ENCODE data around the gene PLA2G5.

Gene PLA2G5

DNA sequence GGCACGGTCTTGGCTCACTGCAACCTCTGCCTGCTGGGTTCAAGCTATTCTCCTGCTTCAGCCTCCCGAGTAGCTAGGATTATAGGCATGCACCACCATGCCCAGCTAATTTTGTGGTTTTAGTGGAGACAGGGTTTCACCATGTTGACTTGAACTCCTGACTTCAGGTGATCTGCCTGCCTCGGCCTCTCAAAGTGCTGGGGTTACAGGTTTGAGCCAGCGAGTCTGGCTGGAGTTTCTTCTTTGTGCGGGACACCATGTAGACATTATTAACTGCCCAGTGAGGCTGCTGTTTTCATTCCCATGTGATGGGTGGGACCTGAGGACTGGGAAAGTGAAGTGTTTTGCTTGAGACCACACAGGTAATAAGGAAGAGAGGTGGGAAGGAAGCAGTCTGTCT lies 23.3 kb downstream of the PLA2G5 start:
- no peak for DNase-seq

DNA sequence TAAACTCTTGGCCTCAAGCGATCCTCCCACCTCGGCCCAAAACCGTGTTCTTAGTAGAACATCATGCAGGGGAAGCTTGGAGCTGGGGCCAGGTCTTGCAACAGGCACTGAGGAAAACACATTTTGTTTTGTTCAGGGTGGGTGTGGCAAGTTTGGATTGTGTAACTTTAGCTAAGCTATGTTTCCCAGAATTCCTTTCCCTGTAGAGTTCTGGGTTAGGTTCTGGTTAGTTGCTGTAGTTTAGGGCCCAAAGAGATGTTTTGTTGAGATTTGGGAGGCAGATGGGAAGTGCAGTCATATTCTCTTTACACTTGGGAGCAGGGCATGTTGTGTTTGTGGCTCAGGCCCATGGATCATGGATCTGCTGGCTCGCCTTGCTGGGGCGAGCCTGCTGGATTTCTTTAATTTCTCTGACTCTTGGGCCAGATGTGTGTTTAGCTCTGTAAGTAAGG lies 24.0 kb downstream of the PLA2G5 start:
- DNase-seq: no peak

DNA sequence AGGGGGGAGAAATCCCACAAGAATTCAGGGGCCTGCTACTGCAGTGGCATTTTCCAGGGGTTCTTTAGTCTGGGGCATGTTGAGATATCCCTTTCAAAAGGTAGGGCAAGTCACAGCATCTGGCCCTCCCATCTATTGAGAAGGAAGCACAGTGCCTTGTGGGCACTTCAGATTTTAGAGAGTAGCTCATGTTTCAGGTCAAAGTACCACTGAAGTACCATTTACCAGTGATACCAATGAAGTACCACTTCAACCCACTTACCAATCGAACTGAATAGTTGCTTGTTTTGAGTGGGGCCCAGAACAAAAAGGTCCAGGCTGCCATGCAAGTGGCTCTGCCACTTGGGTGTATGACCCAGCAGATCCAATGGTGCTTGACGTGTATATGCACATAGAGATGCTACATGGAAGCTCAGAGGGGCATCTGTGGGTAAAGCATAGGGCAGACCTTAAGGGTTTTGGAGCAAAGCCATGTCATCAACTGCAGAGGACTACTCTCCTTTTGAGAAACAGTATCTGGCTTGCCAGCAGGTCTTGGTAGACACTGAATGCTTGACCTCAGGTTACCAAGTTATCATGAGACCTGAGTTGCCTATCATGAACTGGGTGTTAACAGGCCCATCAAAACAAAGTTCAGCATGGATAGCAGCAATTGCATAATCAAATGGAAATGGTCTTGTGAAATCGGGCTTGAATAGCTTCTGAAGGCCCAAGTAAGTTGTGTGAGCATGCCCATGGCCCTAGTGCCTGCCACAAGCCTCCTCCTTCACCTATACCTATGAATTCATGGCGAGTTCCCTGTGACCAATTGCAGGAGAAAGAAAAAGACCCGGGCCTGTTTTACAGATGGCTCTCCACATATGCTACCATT lies 25.8 kb downstream of the PLA2G5 start:
- no peak for DNase-seq

DNA sequence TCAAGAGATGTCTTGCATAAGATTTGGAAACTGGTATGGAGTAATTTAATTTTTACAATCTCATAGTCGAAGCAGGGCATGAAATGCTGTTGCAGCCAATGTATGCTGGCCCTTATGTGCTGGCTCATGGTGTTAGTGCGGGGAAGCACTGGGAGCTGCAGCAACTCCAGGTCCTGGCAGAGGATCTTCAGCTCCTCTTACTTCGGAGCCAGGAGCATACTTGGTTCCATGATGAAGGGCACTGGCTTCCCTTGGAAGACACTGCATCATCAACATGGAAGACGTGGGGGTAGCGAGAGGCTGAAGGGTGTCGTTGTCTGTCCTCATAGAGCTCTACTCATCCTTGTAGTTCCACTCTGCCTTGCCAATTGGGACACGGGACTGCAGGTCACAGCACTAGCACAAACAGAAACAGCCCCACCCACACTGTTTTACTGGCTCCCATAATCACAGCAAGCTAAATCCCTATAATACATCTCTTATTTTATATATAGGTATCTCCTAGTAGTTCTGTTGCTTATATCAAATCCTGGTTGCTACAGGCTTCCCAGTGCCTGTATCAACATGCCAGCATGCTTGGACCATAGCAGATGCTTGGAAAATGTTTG lies 26.9 kb downstream of the PLA2G5 start:
- DNase-seq: no peak

DNA sequence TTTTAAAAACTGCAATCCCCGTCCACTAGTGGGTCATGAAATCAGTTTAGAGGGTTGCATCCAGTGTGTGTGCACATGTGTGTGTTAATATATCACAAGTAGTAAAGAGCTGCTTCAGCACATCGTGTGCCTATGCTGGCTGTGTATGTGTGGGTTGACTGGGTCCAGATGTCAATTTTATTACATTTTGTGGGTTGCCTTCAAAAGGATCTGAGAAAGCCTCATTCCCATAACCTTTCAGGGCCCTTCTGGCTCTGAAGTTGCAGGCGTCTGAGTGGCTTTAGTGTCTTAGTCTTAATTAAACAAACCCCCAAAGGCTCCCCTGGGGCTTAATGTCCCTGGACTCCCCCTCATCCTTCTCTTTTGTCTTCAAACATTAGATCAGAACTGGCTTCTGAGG lies 29.5 kb downstream of the PLA2G5 start:
- DNase-seq: no peak

DNA sequence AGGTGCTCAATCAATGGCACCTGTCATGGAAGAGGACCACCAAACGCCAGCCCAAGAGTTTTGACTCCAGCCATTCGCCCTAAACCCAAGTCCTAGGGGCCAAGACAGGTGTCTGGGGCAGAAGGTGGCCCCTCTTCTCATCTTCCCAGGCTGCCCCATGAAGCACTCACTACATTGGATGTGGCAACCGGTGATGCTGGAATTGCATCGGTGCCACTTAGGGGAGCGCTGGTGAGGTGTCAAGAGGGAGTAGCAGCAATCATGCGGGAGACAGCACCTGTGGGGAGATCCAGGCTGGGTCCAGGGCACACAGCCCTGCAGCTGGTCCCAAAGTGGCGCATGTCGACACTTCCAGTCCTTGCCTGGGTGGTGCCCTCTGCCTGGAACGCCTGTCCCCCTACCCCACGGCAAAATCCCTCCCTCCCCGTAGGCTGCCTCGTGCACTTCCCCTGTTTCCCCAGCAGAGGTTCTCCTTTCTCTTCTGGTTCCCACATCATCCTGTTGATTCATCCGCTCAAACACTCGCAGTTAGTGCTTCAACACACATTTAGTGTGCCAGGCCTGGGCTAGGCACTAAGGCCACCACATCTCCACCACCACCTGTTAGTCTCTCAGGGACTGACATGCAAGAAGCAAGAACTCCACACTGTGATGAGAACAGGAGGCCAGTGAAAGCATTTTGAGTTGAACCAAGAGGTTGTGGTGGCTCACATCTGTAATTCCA lies 30.8 kb downstream of the PLA2G5 start:
- DNase-seq: no peak

DNA sequence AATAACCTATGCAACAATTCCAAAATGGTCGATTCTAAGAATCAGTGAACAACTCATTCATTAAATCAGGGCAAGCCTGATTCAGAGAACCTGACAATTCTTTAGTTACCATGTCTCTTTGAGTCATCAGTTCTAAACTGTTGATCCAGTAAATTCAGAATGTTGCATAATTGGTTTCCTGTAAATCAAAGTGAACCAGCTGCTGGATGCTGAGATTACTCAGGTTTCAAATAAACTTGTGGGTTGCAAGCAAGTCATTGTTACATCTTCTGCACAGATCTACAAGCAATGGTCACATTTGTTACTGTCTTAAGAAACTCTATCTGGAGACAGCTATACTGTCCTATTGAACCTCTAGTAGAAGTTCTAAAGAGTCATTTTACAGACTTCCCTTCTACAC lies 32.9 kb downstream of the PLA2G5 start:
- DNase-seq: no peak

DNA sequence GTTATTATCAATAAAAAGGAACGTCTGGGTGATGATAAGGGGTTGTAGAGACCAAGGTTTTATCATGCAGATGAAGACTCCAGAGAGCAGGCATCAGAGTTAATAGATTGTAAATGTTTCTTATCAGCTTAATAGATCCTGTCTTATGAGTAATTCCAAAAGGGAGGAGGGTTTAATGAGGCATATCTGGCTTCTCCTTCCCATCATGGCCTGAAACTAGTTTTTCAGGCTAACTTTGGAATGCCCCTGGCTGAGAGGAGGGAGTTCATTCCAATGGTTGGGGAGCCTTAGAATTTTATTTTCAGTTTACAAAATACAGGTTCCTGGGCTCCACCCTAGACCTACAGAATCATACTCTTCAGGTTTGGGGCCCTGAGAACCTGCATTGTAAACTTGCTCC lies 35.9 kb downstream of the PLA2G5 start:
- DNase-seq: no peak

DNA sequence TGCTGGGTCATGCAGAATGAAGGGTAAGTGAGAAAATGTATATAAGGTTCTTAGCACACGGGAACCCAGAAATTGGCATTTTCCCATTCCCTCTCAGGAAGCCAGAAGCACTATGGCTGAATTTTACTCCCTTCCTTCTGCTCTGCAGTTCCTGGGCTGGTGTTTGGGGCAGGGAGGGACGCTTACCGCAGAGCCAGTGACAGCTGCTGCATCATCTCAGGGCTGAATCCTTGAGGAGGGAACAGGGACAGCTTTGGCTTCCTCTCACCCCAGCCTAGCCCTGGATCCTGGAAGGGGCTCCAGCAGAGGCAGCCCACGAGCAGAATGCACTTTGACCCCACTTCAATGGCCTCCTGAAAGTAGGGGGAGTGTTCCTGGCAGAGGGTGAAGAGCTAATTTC lies 37.4 kb downstream of the PLA2G5 start:
- no peak for DNase-seq

DNA sequence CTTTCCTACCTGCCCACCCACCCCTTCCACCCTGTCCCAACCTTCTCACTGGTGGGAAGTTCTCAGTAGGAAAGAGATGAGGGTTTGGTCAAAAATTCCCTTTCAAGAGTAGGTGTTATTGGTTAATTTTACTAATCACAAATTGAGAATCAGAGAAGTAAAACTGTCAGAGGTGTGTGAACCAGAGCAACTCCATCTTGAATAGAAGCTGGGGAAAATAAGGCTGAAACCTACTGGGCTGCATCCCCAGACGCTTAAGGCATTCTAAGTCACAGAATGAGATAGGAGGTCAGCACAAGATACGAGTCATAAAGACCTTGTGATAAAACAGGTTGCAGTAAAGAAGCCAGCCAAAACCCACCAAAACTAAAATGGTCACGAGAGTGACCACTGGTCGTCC lies 37.8 kb downstream of the PLA2G5 start:
- DNase-seq: no peak

DNA sequence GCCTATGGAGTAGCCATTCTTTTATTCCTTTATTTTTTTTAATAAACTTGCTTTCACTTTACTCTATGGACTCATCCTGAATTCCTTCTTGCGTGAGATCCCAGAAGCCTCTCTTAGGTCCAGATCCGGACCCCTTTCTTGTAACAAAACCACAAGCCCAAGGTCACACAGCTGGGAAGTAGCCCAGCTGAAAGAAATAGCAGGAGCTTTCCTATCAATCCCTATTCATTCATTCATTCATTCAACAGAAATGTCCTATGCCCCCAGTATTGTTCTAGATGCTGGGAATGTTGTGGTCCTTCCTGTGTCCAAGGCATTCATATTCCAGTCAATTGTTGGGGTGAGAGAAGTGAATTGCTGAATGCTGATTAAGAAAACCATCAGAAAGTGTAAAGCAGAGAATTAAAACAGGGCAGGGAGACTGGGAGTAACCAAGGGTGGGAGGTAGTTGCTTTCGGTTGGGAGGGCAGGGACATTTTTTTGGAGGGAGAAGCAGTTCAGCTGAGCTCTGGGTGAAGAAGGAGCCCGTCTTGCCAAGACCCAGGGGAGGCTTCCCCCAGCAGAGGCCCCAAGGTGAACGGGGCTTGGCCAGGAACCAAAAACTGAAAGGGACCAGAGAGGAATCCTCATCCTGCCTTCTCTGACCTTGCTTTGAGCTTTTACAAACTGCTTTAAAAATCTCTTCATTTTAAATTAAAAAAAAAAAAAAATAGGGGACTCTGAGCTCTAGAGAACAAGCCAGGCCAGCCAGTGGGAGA lies 38.6 kb downstream of the PLA2G5 start:
- DNase-seq: no peak

DNA sequence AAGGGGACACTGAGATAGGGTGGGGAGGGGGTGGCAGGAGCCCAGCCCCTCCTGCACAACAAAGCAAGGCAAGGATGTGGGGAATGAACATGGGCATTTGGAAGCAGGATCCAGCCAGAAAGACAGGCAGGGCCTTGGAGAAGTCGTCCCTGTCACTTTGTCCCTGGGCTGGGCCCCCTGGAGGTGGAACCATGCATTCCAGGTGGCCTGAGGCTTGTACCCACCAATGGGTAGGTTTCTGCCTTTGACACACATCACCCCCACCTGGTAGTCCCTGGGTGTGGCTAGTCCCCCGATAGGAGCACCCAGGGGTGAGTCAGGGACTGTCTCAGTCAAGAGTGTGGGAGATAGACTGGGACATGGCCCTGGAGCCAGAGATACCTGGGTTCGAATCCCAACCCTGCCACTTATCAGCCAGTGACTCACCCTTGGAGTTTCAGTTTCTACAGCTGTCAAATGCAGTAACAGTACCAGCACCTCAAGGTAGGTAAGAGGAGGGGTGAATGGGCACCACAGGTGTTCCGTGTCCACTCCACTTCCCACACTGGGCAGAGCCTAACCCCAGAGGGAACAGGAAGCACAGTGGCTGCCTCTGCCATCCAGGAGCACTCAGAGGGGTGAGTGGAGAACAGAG lies 39.3 kb downstream of the PLA2G5 start:
- no peak for DNase-seq

DNA sequence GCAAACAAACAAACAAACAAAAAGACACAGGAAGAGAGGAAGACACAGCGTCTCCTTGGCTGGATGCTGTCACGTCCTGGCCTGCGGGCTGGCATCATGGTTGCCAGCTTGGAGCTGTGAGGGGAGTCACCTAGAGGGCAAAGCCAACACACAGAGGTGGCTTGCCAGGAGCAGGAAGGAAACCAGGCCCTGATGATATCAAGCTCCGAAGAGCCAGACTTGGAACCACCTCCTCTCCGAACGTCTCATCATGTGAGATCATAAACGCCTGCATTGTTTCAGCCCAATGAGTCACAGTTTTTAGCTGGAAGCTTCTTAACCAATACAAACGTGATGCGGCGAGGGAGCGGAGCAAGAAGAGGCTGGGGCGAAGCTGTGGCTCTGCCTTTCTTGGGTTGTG lies 40.7 kb downstream of the PLA2G5 start:
- DNase-seq: no peak

DNA sequence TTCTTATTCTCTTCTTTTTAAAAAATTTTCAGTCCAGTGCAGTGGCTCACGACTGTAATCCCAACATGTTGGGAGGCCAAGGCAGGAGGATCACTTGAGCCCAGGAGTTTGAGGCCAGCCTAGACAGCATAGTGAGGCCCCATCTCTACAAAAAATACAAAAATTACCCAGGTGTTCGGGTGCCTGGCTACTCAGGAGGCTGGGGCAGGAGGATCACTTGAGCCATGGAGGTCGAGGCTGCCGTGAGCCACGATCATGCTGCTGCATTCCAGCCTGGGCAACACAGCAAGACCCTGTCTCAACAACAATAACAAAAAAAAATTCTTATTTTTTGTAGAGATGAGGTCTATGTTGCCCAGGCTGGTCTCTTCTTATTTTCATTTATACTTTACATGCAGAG lies 41.5 kb downstream of the PLA2G5 start:
- DNase-seq: no peak

DNA sequence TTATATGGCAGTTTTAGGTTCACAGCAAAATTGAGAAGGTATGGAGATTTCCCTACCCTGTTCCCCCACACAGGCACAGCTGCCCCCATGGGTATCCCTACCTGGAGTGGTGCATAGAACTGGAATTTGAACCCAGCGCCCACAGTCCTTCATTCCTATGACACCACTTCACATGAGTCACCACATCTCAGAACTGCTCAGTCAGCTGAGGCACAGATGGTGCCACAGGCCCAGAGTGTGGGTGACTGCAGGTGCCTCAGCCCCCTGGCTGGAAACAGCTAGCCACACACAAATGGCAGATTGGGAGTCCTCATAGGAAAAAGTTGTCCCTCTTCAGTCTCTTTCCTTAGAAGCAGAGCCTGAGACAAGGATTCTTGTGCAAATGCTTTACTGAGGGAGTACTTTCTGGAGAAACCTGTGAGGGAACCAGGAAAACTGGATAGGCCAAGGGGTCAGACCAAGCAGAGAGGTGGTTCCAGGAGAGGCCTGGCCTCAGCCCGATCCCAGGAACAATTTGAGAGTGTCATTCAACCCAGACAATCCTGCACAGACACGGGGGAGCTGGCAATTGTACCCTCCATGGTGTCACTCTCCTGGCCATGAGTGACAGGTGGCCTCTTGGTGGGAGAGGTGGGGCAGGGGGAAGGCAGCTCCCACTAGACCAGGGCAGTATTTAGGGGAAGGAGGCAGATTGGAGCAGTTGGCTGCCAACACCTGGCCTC lies 42.4 kb downstream of the PLA2G5 start:
- no peak for DNase-seq

DNA sequence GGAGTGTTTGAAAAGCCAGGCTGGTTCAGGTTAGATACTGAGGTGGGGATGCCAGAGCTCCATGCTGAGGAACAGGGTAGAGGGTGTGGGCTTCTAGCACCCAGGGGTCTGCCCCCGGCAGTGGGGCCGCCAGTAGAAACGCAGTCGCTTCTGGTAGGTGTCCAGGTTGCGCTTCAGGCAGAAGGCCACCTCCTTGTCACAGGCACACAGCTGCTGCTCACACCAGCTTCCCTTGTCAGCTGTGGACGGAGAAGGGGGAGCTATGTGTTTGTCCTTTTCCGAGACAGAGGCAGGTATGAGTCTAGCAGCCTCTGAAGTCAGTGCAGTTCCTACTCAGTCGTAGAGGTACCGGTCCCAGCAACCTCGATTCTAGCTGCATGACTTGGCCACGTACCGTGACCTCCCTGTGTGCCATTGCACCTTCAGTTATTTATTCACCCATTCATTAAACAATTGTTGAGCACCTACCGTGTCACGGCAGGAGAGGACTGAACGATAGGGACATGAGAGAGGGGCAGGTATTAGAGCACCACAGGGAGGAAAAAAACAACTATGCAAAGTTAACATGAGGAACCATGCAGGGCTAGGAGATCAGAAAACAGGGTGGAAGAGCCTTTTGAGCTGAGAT lies 44.1 kb downstream of the PLA2G5 start:
- no peak for DNase-seq

DNA sequence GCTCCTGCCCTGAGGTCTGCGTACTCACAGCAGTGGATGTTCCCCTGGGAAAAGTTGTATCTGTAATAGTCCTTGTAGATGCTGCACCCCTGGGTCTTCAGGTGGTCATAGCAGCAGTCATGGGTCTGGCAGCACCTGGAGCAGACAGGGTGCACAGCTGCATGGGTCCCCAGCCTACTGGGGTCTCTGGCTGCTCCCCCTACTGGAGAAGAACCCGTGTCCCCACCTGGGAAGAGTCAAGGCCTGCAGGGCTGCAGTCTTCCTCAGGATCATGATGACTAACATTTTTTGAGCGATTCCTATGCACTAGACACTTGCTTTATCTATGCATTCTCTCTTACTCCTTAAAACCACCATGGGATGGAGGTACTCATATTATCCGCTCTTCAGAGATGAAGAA lies 45.5 kb downstream of the PLA2G5 start:
- no peak for DNase-seq

DNA sequence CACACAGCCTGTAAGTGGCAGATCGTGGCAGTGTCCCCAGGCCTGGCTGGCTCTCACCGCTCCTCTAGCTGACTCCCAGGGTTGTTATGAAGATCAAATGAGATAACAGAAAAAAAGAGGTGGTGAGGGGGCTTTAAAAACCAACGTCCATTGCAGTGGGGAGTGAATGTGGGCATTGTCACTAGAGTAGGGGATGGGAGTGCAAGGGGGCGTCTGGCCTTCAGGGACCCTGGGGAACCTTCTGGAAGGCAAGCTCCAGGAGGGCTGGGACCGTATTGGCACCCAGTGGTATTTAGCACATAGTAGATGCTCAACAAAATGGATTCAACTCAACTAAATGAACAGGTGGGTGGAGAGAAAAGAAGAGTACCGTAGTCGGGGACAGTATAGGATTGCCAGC lies 45.9 kb downstream of the PLA2G5 start:
- no peak for DNase-seq

DNA sequence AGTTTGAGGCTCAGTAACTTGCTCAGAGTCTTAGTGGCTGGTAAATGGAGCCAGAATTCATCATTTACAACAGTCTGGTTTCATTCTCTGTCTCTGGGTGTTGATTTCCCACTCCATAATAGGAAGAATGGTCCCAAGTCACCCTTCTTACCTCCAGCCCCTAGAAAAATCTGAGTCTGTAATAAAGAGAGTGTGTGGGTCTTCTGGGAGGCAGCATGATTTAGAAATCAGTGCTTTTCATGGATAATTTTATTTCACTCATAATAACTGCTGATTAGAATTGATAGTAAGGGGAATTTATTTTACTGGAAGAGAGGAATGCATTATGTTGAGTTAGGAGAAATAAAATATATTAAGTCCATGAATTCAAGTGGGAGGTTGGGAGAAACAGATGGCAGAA lies 47.2 kb downstream of the PLA2G5 start:
- DNase-seq: no peak

DNA sequence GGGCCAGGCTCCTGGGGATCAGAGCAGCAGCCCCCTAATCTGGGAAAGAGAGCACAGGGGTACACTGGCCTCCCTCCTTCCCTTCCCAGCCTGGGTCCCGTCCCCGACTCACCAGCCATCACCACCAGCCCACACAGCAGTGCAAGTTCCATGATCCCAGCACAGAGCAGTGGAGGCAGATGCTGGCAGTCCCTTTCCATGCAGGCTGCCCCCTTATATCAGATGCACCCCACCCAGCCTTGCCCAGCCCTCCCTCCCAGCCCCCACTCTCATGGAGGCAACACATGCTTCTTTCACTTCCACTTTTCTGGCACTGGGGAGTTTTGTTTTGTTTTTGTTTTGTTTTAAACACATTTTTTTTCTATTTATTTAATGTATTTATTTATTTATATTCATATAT lies 49.4 kb downstream of the PLA2G5 start, which contains the start of gene PLA2G2D:
TSS of gene PLA2G2D (minus strand) at position 190 of the 400 bp plus-strand sequence. CDS start at position 152, 38 bp downstream.
- DNase-seq: no peak

DNA sequence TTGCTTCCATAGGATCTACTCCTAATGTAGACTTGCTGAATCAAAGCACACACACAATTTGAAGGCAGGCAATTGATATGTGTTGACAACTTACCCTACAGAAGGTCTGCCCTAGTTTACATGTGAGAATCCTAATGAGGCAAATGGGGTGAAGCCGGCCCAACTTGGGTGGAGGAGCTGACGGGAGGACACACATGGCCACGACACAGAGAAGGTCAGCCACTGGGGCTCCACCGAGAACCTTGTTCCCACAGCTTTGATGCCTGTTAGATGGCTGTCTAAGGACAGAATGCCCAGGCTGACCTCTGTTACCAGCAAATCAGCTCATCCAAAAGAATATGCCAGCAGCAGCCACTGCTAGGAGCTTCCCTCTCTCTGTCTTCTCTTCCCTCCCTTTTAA lies 50.8 kb downstream of the PLA2G5 start:
- no peak for DNase-seq

Measured in activated CD8-positive, alpha-beta memory T cell treated with anti-CD3 and anti-CD28 coated beads, Interleukin-2, amount 50 U/mL, for 4 hours (primary cell).